GM12878 (cell line): ENCODE measurements around the gene CALHM4. TPM values are rescaled to one million over a fixed set of nuclear protein-coding genes. Genes with fewer than 3 reads are reported as not detected.

ENCODE experiments used
- CUX1 ChIP-seq: IDR thresholded peaks from 2 replicates; pipeline ENCODE4 v1.6.1; 2012; ENCODE audit warnings: improper control_type of control experiment, low read depth, low read length; ENCODE audit not compliant: insufficient replicate concordance
- NFYB ChIP-seq: IDR thresholded peaks from 2 replicates; pipeline ENCODE4 v1.6.1; 2011; ENCODE audit warnings: low read depth, mild to moderate bottlenecking, low read length, improper control_type of control experiment, moderate library complexity; ENCODE audit not compliant: insufficient read depth
- RFX5 ChIP-seq: IDR thresholded peaks from 2 replicates; pipeline ENCODE4 v1.6.1; 2011; ENCODE audit warnings: low read depth, low read length, improper control_type of control experiment
- ZNF687 ChIP-seq: fragments of 450-650 bp; IDR thresholded peaks from 2 replicates; pipeline ENCODE4 v1.6.1; 2017; ENCODE audit warnings: mild to moderate bottlenecking, moderate library complexity
- polyA plus RNA-seq, 11 experiments: library from polyadenylated mRNA; depleted of rRNA in 4 of 11; unstranded in 6 of 11; stranded (reverse) in 5 of 11; fragments of >200 nt; fragmentation: Nextera tagmentation in 4 of 11; fragmentation: Illumina TruSeq in 1 of 11; extraction: Ambion mirVana in 4 of 11; extraction: Trizol in 1 of 11; gene quantifications; 1 replicate in 1 of 11; 2 replicates in 10 of 11; pipeline versions ENCODE4 v1.2.1 to v1.2.3, GENCODE V29; 2011 to 2016; ENCODE audit warnings: inconsistent platforms in 2 of 11, missing spikeins in 2 of 11, low read depth in 1 of 11
- total RNA-seq, 4 experiments: library from RNA; depleted of rRNA in 3 of 4; stranded (reverse); fragments of >200 nt in 3 of 4; fragmentation: Illumina TruSeq in 1 of 4; extraction: Trizol in 1 of 4; gene quantifications; 2 replicates each; pipeline versions ENCODE4 v1.2.1 to v1.2.3, GENCODE V29; 2013 to 2021
- TF ChIP-seq, protein P1 (sequence below): fragments of 450-650 bp; formaldehyde crosslinking; IDR thresholded peaks from 2 replicates; pipeline ENCODE4 v1.5.0; 2022; ENCODE audit warnings: mild to moderate bottlenecking, missing genetic modification characterization

CALHM4 gene
- total and polyA plus RNA-seq, 10 of the 15 experiments (the other 5 are each of a cell fraction or from before 2014, with no cell fraction given): not detected

- TF ChIP-seq CUX1: no peak
- no peak for TF ChIP-seq NFYB
- TF ChIP-seq, protein P1, sequence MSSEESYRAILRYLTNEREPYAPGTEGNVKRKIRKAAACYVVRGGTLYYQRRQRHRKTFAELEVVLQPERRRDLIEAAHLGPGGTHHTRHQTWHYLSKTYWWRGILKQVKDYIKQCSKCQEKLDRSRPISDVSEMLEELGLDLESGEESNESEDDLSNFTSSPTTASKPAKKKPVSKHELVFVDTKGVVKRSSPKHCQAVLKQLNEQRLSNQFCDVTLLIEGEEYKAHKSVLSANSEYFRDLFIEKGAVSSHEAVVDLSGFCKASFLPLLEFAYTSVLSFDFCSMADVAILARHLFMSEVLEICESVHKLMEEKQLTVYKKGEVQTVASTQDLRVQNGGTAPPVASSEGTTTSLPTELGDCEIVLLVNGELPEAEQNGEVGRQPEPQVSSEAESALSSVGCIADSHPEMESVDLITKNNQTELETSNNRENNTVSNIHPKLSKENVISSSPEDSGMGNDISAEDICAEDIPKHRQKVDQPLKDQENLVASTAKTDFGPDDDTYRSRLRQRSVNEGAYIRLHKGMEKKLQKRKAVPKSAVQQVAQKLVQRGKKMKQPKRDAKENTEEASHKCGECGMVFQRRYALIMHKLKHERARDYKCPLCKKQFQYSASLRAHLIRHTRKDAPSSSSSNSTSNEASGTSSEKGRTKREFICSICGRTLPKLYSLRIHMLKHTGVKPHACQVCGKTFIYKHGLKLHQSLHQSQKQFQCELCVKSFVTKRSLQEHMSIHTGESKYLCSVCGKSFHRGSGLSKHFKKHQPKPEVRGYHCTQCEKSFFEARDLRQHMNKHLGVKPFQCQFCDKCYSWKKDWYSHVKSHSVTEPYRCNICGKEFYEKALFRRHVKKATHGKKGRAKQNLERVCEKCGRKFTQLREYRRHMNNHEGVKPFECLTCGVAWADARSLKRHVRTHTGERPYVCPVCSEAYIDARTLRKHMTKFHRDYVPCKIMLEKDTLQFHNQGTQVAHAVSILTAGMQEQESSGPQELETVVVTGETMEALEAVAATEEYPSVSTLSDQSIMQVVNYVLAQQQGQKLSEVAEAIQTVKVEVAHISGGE (CRISPR knock-in tag): no peak
- TF ChIP-seq ZNF687: no peak
- no peak for TF ChIP-seq RFX5
These were observed 39.4 kb upstream of the CALHM4 start (continued) for GRCh38 chr6:116514111-116514510.
